ENCODE measurements around the gene CSF1.

Gene CSF1

DNA sequence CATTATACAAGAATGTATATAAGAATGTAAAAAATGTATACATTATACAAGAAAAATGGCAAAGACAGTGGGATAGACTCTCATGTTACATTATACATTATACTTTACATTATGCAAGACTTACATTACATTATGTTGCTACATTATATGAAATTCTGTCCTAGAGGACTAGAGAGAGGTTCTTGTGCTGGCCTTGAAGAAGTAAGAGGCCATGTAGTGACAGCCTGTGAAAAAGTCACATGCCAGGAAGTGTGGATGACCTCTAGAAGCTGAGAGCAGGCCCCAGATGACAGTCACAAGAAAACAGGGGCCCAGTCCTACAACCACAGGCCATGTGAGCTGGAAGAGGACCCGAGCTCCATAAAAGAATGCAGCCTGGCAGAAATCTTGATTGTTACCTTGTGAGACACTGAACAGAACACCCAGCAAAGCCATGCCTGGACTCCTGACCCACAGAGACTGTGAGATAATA is 43.4 kb downstream of the CSF1 start:
- H3K9me3 ChIP-seq (ENCODE audit: insufficient read depth, low read length) = no peaks in the 10 kb centered on the region
- H3K9ac ChIP-seq (ENCODE audit: low read length) = no peak overlapping the region
- no peaks in the 10 kb centered on the region for H3K4me1 ChIP-seq (ENCODE audit: low read length)
- no peak overlapping the region for H3K27ac ChIP-seq (ENCODE audit: low read length)
- no peaks in the 10 kb centered on the region for H3K79me2 ChIP-seq (ENCODE audit: low read length)
- no peak overlapping the region for H2AFZ ChIP-seq (ENCODE audit: low read depth, low read length)
- no peak for TF ChIP-seq EZH2phosphoT487 (IDR thresholded peaks at IDR 0.05; ENCODE audit: low read depth)
- TF ChIP-seq, protein P1, sequence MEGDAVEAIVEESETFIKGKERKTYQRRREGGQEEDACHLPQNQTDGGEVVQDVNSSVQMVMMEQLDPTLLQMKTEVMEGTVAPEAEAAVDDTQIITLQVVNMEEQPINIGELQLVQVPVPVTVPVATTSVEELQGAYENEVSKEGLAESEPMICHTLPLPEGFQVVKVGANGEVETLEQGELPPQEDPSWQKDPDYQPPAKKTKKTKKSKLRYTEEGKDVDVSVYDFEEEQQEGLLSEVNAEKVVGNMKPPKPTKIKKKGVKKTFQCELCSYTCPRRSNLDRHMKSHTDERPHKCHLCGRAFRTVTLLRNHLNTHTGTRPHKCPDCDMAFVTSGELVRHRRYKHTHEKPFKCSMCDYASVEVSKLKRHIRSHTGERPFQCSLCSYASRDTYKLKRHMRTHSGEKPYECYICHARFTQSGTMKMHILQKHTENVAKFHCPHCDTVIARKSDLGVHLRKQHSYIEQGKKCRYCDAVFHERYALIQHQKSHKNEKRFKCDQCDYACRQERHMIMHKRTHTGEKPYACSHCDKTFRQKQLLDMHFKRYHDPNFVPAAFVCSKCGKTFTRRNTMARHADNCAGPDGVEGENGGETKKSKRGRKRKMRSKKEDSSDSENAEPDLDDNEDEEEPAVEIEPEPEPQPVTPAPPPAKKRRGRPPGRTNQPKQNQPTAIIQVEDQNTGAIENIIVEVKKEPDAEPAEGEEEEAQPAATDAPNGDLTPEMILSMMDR (IDR thresholded peaks at IDR 0.05; ENCODE audit: low read depth, low read length) = no peak
- H3K27me3 ChIP-seq (ENCODE audit: low read depth, low read length) = no peaks in the 10 kb centered on the region
- H3K4me2 ChIP-seq (ENCODE audit: low read length) = no peak overlapping the region
- H4K20me1 ChIP-seq (ENCODE audit: insufficient read depth, low read length) = no peaks in the 10 kb centered on the region
- no peak overlapping the region for H3K4me3 ChIP-seq (ENCODE audit: low read length)
- H3K36me3 ChIP-seq (replicated peaks; ENCODE audit: low read depth, low read length) = no peaks in the 10 kb centered on the region

DNA sequence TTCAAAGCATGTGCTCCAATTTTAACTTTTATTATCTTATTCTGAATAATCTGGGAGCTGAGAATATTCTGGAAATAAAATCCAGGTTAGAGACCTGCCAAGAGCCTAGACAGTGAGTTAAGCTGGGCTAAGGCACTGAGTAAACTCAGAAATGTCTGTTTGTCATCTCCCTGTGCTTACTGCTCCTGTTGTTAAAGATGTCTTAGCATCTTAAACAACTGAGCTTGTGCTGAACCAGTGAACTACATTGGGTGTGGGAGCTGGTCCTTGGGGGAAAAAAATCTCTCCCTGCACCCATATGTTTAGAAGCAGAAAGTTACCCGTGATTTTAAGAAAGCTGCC is 49.0 kb downstream of the CSF1 start:
- no peaks in the 10 kb centered on the region for H3K36me3 ChIP-seq (replicated peaks; ENCODE audit: low read depth, low read length)
- no peak overlapping the region for H2AFZ ChIP-seq (ENCODE audit: low read depth, low read length)
- no peaks in the 10 kb centered on the region for H3K27me3 ChIP-seq (ENCODE audit: low read depth, low read length)
- H3K4me1 ChIP-seq (ENCODE audit: low read length) = no peaks in the 10 kb centered on the region
- no peaks in the 10 kb centered on the region for H4K20me1 ChIP-seq (ENCODE audit: insufficient read depth, low read length)
- TF ChIP-seq, protein P1 (IDR thresholded peaks at IDR 0.05; ENCODE audit: low read depth, low read length) = no peak
- no peak for TF ChIP-seq EZH2phosphoT487 (IDR thresholded peaks at IDR 0.05; ENCODE audit: low read depth)
- no peak overlapping the region for H3K4me2 ChIP-seq (ENCODE audit: low read length)
- no peak overlapping the region for H3K9ac ChIP-seq (ENCODE audit: low read length)
- H3K79me2 ChIP-seq (ENCODE audit: low read length) = no peaks in the 10 kb centered on the region
- no peak overlapping the region for H3K4me3 ChIP-seq (ENCODE audit: low read length)
- H3K27ac ChIP-seq (ENCODE audit: low read length) = no peak overlapping the region
- H3K9me3 ChIP-seq (ENCODE audit: insufficient read depth, low read length) = no peaks in the 10 kb centered on the region

DNA sequence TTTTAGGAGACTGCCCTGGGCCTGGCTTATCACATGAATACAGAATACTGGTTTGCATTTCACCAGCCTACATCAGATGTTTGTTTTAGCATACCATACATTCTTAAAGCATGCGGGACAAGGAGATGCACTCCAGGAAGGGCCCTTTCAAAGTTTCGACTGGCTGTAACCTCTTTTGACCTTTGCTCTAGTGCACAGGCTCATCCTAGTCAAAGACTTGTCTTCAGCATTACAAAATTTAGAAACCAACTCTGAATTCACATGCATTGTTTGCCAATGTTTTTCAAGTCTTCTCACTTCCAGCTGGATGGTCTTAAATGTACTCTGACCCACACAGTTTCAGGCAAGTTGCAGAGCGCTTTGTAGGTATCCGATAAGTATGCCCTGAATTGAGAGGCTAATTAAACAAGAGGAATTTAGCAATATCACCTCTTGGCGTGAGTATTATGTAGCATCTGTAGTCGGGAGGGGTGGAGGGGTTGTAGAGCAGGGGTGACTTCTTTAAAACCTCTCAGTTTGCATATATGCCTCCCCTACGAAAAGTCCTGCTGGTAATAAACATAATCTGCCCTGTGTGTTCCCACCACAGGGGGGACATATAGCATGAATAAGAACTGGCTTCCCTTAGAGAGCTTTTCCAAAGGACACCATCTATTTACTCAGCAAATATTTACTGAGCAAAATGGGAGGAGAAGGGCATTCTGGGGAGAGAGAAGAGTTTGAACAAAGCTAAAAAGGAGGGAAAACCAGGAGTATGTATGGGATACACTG is 49.5 kb downstream of the CSF1 start:
- H4K20me1 ChIP-seq (ENCODE audit: insufficient read depth, low read length) = no peaks in the 10 kb centered on the region
- H3K27ac ChIP-seq (ENCODE audit: low read length) = no peak overlapping the region

GRCh38 chr1:109960745-109961094 is 50.1 kb downstream of the CSF1 start:
- no peaks in the 10 kb centered on the region for H3K27me3 ChIP-seq (ENCODE audit: low read depth, low read length)
- H2AFZ ChIP-seq (ENCODE audit: low read depth, low read length) = no peak overlapping the region
- no peak overlapping the region for H3K4me2 ChIP-seq (ENCODE audit: low read length)
- no peaks in the 10 kb centered on the region for H3K4me1 ChIP-seq (ENCODE audit: low read length)
- H3K9me3 ChIP-seq (ENCODE audit: insufficient read depth, low read length) = no peaks in the 10 kb centered on the region
- H4K20me1 ChIP-seq (ENCODE audit: insufficient read depth, low read length) = no peaks in the 10 kb centered on the region
- TF ChIP-seq EZH2phosphoT487 (IDR thresholded peaks at IDR 0.05; ENCODE audit: low read depth) = no peak
- TF ChIP-seq, protein P1 (IDR thresholded peaks at IDR 0.05; ENCODE audit: low read depth, low read length) = no peak
- H3K4me3 ChIP-seq (ENCODE audit: low read length) = no peak overlapping the region
- H3K79me2 ChIP-seq (ENCODE audit: low read length) = no peaks in the 10 kb centered on the region
- H3K36me3 ChIP-seq (replicated peaks; ENCODE audit: low read depth, low read length) = no peaks in the 10 kb centered on the region
- no peak overlapping the region for H3K27ac ChIP-seq (ENCODE audit: low read length)
- no peak overlapping the region for H3K9ac ChIP-seq (ENCODE audit: low read length)

More for the DNA sequence above, 49.5 kb downstream of the CSF1 start:
- no peak overlapping the region for H2AFZ ChIP-seq (ENCODE audit: low read depth, low read length)
- no peaks in the 10 kb centered on the region for H3K9me3 ChIP-seq (ENCODE audit: insufficient read depth, low read length)
- no peaks in the 10 kb centered on the region for H3K79me2 ChIP-seq (ENCODE audit: low read length)
- no peak overlapping the region for H3K9ac ChIP-seq (ENCODE audit: low read length)
- H3K4me3 ChIP-seq (ENCODE audit: low read length) = no peak overlapping the region
- no peak overlapping the region for H3K4me2 ChIP-seq (ENCODE audit: low read length)
- H3K36me3 ChIP-seq (replicated peaks; ENCODE audit: low read depth, low read length) = no peaks in the 10 kb centered on the region
- H3K27me3 ChIP-seq (ENCODE audit: low read depth, low read length) = no peaks in the 10 kb centered on the region
- TF ChIP-seq, protein P1 (IDR thresholded peaks at IDR 0.05; ENCODE audit: low read depth, low read length) = no peak
- no peak for TF ChIP-seq EZH2phosphoT487 (IDR thresholded peaks at IDR 0.05; ENCODE audit: low read depth)
- H3K4me1 ChIP-seq (ENCODE audit: low read length) = no peaks in the 10 kb centered on the region
